ENCODE results near the gene RPS10.

The RPS10 gene

DNA sequence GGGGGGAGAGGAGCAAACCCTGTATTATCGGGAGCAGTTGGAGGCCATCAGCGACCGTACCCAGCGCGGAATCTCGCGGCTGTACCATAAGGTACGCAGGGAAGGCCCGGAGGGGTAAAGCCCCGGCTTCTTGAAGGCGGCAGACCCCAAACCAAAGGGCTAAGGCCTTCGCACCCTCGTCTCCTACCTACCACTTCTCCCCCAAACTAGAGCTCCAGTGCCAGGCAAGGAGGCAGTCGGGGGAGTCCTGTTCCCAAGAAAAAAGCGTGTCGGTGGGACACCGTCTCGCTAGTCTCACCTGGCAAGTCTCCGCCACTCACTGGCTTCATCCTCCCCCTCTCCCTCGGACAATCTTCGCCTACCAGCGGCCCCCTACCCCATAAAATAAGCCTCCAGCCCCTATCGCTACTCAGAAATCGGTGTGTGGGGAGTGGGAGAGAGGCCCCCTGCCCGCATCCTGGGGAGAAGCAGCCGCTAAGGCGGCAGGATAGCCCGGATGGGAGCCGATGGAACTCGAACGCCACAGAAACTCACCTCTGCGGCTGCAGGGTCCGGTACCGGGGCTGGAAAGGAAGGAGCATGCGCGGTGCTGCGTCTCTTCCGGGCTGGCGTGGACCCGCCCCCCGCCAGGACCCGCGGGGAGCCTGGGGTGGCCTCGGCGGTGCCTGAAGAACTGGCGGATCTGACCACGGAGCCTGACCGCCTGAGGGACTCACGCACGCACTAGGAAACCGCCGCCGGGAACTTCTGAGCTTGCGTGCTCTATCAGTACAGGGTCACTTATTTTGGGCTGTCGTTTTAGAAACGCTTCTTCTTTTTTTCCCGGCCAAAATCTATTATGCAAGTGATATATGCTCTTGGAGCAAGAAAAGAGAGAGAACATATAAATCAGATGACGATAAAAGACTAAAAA lies at the start of gene RPS10:
RPS10 (minus strand) TSS at position 572 of the 913 bp plus-strand sequence. CDS start 848 bp downstream, outside the sequence.
- peak; percentile 41 to 95 (median 87) for DNase-seq

DNA sequence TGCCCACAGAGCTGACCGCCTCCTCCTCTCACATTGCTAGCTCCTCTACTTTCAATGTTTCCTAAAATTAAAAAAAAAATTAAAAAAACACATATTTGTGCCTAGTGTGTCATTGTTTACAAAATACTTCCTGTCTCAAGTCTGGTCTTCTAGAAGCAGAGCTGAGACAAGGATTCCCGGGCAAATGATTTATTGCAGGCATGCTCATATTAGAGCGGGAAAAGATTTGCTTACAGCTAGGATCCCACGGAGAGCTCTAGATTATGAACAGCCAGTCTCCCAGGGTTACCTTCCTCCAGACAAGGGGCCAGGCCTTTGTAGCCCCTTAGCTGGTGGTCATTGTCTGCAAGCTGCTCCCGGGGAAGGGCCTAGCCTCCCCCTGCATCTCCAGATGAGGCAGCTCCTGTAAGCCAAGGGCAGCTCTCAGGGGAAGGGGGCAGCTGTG lies 49.4 kb upstream of the RPS10 start:
- DNase-seq: no peak

DNA sequence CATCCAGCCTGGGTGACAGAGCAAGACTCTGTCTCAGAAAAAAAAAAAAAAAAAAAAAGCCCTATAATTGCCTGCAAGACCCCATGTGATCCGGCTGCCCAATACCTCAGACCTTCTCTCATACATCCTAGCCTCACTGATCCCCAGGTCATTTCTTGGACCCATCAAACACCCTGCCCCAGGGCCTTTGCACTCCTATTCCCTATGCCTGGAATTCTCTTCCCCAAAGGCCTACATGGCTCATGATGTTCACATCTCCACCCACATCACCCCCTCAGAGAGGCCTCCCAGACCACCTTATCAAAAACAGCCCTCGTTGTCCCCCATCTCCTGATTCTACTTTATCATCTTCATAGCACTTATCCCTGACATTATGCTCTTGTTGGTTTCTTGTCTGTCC lies 48.9 kb upstream of the RPS10 start:
- DNase-seq: no peak

DNA sequence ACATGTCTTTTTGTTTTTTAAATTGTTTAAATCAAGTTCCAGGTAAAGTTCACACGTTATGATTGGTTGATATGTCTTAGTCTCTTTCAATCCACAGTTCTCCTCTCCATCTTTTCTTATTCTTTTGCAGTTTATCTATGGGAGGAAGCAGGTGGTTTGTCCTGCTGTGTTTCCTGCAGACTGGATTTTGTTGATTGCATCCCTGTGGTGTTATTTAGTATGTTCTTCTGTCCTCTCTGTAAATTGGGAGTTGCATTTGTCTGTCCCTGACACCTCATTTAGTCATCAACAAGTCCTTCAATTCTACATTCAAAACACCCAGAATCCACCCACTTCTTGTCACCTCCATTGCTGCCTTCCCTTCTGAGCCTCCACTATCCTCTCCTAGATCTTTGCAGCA lies 48.1 kb upstream of the RPS10 start:
- no peak for DNase-seq

DNA sequence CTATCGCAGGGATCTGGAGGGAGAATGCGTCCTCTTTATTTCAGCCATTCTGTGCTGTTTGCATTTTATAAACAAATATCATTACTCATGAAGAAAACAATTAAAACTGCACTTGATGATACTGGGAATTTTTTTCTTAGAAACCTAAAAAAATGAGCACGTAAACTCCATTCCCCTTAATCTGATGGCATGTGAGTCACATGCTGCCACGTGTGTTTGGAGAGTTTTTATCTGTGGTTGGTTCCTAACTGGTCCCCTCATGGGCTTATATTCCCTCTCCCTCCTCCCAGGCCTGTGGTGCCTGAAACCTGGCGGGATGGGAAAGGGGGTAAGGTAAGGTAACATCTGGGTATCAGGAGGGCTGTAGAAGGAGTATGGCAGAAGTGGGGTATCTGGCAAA lies 46.6 kb upstream of the RPS10 start:
- DNase-seq: no peak

DNA sequence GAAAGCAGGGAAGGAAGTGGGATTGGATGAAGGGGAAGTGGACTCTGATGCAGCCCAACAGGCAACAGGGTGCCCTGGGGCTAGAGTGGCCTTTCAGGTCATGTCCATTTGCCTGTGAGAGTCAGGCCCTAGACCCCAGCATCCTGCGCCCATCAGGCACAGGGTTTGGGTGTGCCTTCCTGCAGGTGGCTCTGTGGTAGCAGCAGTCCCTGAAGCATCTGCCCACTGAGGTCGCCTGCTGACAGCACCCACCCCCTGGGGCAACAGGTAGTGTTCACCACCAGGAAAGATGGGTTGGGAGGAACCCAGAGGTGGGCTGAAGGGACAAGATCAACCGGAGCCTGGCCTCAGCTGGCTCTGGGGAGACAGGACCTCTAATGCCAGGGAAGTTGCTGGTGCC lies 43.6 kb upstream of the RPS10 start:
- DNase-seq: no peak

DNA sequence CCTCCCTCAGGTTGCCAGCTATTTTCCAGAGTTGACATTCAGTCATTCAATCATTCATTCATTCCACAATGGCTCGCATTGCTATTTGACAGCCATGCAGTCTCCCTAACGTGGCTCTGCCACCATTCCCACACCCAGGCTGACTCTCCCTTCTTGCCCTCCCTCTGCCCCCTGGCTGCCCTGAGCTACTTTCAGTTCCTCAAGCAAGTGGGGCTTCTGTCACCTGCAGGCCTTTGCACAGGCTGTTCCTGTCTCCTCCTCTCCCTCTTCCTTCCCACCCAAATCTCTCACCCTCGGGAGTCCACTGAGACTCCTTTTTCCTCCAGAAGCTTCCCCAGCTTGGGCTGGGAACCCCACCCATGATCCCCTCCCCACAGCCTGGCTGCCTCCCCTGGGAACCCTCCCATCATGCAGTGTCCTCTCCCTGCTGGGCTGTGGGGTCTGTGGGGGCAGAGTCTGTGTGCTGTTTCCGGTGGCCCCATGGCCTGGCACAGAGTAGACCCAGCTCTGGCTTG lies 42.6 kb upstream of the RPS10 start:
- DNase-seq: no peak

DNA sequence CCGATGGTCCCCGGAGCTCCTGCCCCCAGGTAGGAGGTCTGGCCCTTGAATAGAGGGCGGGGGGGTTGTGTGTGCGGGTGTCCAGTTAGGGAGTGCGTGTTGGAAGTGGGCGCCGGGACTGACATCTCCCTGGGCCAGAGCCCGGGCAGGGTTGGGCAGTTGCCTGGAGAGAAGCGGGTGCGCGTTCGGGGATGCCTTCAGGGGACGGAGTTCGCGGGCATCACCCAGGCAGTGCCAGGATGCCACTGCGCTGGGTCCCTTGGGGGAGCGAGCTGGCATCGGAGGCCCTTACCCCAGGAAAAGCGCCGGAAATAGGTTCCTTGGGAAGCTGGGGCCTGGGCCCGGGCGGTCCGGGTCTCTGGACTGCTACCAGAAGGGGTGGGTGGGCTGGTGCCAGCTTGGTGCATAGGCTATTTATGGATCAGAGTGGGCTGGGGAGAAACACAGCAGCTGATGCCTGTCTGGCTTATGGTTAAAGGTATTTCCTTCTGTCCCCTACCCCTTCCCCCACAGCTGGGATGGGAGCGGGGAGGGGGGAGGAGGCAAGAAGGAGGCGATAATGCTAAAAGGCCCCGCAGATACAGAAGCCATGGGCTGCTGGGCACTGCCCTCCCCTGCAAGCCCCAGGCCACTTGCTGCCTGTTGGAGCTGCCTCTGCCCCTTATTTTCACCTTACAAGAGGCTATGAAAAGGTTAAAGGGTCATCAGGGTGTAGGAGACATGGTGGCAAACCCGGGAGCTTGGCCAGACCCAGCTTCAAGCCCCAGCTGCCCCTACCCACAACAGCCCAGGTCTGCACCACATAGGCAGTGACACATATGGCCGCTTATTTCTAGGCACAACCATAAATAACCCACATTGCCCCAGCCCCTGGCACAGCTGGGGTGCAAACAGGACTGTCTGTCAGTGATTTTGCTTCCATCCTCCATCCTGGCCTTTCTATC lies 40.6 kb upstream of the RPS10 start:
- DNase-seq: peak in 1 of 58 donors; percentile 36

DNA sequence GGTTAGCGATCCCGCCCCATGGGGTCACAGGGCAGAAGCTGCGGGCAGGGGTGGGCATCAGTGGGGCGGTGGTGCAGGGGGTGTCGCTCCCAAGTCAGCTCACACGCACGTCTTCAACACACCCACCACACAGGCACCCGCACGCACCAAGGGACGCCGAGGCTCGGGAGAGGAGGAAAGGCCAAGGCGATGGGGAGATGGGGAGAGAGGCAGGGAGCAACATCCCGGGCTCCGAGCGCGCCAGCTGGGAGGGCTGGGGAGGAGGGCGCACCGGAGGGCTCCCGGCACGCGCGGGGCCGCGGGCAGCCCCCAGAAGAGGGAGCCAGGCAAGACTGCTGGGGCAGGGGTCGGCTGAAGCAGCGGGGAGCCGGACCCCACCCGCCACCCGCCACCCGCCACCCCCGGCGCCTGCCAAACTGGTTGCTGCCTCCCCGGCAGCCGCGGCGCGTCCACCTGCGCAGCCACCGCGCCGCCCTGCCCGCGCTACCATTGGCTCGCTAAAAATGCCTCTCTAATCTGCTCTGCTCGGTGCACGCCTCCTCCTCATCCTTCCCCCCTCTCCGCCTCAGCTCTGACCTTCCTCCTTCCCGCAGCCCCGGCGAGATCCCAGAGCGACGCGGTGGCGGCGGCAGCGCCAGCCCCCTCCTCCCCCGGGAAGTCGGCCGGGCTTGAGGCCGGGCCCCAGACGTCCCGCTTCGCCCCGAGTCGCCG lies 39.8 kb upstream of the RPS10 start, which contains the start of gene PACSIN1:
PACSIN1 (plus strand) TSS at position 546 of the 711 bp plus-strand sequence. CDS start 60,230 bp downstream, outside the sequence.
- DNase-seq: peak in 49 of 58 donors; percentile 8 to 83 (median 40)

DNA sequence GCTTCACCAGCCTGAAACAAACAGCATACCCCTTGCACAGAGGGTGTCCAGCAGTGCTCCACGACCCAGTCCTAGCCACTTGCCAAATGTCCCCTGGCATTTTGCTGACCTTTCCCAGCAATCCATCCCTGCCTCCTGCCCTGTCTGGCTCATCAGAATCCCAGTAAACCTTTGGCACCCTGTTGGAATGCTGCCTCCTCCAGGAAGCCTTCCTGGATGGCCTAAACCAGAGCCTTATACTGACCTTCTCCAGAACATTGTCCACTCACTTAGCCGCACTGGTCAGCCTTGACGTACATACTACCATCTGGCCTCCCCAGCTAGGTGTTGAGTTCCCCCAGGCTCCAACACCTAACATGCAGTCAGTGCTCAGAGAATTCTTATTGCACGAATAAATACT lies 38.0 kb upstream of the RPS10 start:
- no peak for DNase-seq

DNA sequence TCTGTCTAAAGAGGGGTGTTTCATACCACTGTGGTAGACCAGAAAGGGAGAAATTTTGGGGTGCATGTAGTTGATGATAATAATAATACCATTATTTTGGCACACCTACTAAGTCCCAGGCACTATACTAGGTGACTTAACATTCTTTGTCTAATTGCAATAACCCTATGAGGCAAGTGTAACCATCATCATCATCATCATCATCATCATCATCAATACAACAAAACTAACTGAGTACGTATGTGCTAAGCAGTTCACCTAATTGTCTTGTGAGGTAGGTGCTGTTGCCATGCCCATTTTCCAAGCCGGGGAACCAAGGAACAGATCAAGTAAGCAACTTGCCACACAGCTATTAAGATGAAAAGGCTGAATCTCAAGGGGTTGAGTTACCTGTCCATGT lies 37.4 kb upstream of the RPS10 start:
- no peak for DNase-seq

DNA sequence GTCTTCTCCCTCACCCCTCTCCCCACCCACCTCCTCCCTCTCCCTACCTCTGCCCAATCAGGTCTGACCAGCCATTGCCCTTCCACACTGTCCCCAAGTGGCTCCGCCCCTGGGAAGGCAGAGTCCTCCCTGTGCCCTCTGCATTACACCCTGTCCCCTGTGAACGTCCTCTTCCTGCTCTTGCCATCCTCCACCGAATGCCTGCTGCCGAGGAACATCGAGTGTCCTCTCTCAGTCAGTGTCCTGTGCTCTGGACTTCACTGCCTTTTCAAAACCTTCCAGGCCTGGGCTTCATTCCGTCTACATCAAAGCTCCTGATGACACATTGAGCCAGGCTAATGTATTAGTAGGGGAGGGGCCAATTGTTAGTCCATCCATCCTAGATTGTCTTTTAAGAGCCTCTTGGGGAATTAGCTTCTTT lies 36.7 kb upstream of the RPS10 start:
- no peak for DNase-seq

DNA sequence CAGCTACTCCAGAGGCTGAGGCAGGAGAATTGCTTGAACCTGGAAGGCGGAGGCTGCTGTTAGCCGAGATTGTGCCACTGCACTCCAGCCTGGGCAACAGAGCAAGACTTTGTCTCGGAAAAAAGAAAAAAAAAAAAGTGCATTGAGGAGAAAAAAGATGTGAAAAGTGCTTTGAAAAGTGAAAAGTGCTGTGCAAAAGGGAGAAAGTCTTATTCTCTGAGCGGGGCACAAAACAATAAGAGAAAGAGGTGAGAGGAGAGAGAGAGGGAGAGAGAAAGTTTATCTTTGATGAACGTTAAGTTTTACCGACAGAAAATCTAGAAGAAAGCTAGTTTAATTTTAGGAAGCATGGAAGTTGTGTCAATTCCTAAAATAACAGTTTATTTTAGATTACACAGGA lies 36.1 kb upstream of the RPS10 start:
- no peak for DNase-seq

DNA sequence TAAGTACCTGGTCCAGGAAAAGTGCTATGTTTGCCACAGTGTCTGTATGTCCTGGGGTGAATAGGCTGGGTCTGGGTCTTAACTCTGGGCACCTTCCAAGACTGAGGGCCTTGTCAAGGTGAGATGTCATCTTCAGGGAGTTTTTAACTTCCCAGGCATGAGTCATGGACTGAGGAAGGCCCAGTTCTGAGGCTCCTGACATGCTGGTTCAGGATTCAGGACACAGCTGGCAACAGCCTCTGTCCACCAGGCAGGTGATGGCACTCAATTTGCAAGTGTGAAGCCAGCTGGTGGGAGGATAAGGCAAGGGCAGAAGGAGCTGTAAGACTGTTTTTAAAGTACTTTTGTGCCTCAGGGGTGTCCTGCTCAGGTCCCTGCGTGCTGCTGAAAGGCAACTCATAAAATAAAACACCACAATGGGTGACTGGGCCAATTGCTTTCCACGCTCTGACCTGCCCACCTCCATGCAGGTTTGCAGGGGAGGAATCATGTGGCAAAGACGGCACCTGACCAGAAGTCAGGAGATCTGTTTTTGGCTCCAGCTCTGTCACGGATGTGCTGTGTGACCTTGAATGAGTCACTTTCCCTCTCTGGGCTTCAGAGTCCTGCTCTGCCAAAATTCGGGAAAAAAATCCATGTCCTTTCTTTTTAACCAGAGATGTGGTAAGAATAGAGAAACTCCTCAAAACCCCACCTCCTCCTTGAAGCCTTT lies 35.1 kb upstream of the RPS10 start:
- no peak for DNase-seq

DNA sequence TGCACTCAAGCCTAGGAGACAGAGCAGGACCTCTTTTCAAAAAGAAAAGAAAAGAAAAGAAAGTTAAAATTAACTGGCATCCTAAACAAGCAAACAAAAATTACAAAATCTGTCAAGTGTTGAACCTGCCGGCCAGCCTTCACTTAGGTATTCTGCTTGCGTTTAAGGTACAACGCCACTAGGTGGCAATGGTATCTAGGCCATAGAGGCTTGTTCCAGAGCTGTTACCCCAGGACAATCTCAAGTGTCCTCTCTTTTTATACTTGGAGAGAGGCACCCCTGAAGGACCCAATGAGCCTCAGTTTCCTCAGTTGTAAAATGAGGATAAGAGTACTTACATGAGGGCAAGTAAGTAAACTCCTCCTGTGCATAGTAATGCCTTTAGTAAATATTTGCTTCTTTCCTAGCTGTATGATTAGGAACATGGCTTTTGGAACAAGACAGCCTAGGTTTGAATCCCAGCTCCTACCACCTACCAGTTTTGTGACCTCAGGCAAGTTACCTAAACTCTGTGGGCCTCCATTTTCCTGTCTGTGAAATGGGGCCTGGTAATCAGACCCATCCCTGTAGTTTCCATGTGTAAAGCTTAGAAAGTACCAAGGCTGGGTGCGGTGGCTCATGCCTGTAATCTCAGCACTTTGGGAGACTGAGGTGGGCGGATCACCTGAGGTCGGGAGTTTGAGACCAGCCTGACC lies 34.2 kb upstream of the RPS10 start:
- peak in 13 of 58 donors; percentile 2 to 31 (median 10) for DNase-seq

DNA sequence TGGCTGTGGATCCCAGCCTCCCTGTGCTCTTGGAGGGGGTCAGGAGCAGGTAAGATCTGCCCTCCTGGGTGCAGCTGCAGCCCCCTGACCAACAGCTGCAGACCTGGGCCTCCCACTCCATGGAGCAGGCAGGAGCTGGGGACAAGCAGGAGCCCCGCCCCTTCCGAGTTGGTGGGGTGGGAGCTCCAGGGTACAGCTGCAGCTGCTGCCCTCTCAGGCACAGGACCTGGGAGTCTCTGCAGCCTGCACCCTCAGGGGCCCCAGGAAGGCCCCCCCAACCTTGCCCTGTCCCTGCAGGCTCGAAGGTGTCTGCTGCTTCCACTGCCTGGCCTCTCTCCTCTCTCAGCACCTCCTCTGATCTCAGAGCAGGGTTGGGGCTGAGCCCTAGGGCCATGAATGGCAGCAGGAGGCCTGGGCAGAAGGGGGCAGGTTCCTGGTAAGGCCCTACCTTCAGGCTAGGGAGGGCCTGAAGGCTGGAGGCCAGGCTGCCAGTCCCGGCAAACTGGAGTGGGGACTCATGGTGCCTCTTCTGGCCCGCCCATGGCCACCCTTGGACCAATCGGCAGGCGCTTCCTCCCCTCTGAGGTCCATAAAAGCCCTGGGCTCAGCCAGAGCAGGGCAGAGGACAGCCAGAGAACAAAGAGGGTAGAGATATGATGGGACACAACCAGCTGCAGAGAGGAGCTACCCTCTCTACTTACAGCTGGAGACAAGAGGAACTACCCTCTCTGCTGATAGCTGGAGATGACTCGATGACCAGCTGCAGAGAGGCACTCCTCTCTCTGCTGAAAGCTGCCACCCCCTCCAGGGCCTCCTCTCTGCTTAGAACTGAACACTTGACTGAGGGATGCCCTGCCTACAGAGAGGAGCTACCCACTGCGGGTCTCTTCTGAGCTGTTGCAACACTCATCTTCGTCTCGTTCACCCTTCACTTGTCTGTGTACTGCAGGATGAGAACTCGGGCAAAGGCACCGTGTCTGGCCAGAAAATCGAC lies 32.2 kb upstream of the RPS10 start:
- DNase-seq: no peak

DNA sequence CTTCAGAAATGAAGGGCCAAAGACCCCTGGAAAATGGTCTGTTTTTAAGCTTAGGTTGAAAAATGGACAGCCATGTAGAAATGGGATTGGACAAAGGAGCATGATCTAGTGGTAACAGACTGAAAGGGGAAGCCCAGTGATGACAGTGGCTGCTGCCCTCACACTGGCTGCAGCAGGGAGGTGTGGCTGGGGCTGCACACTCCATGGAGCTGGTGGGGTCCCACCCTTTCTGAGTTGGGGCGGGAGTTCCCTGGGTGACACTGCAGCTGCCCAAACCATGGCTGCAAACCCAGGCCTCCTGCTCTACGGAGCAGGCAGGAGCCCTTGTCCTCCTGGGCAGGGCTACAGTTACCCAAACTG lies 31.5 kb upstream of the RPS10 start:
- DNase-seq: no peak

DNA sequence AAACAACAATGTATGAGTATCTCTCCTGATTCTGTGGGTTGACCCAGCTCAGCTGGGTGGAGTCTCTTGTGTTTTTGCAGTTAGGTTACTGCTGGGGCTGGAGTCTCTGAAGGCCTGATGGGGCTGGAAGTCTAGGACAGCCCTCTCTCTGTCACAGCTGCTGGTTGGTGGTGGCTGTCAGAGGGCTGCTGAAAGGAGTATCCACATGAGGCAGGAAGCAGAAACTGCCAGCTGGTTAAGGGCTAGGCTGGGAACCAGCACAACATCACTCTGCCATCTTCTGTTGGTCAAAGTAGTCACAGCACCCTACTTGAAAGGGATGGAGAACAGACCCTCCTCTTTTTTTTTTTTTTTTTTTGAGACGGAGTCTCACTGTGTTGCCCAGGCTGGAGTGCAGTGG lies 30.0 kb upstream of the RPS10 start:
- DNase-seq: no peak
